NCI-H510A treated with DMSO at 0.1 percent for 48 hours (cell line): ENCODE results near the gene HDAC8.

Experiments used
- DNase-seq: peaks from one replicate; lab custom pipeline; 2025; lab: John Stamatoyannopoulos, UW

HDAC8 gene

GRCh38 chrX:72316408-72317110, 256.1 kb downstream of the HDAC8 start:
- peak; percentile 24 for DNase-seq

- DNase-seq: peak; percentile 17
Measured at GRCh38 chrX:72314881-72315280, 257.8 kb downstream of the HDAC8 start.

GRCh38 chrX:72313707-72314641, 258.7 kb downstream of the HDAC8 start:
- no peak for DNase-seq

GRCh38 chrX:72312311-72312940, 260.2 kb downstream of the HDAC8 start:
- no peak for DNase-seq

- no peak for DNase-seq
Measured at GRCh38 chrX:72309297-72310071, 263.2 kb downstream of the HDAC8 start.

- peak; percentile 48 for DNase-seq
Measured at GRCh38 chrX:72308566-72309296, 263.9 kb downstream of the HDAC8 start.

- no peak for DNase-seq
Measured at GRCh38 chrX:72308209-72308565, 264.5 kb downstream of the HDAC8 start.

- DNase-seq: no peak
Measured at GRCh38 chrX:72307646-72308051, 265.0 kb downstream of the HDAC8 start.

- DNase-seq: peak; percentile 35
Measured at GRCh38 chrX:72306851-72307645, 265.6 kb downstream of the HDAC8 start.

GRCh38 chrX:72306085-72306801, 266.4 kb downstream of the HDAC8 start:
- no peak for DNase-seq

- peak; percentile 6 for DNase-seq
Measured at GRCh38 chrX:72305286-72306084, 267.2 kb downstream of the HDAC8 start, which contains the start of gene CITED1. Gene CITED1, minus strand, starts transcription at chrX:72305914. Its CDS starts 3,045 bp downstream, at chrX:72302869.

GRCh38 chrX:72304877-72305276, 267.8 kb downstream of the HDAC8 start:
- no peak for DNase-seq

GRCh38 chrX:72301781-72302180, 270.9 kb downstream of the HDAC8 start:
- no peak for DNase-seq

GRCh38 chrX:72299891-72300630, 272.6 kb downstream of the HDAC8 start:
- no peak for DNase-seq

- no peak for DNase-seq
Measured at GRCh38 chrX:72297953-72298730, 274.5 kb downstream of the HDAC8 start.

GRCh38 chrX:72296991-72297390, 275.7 kb downstream of the HDAC8 start:
- no peak for DNase-seq

- DNase-seq: no peak
Measured at GRCh38 chrX:72295745-72296144, 276.9 kb downstream of the HDAC8 start.
